Astrocyte of the cerebellum (primary cell): ENCODE data around the gene HBB.

Experiments
- DNase-seq: peaks from one replicate; pipeline ENCODE4 v3.0.0-alpha.2; 2011; ENCODE audit warnings: low read depth
- H3K4me3 ChIP-seq: 2 replicates; pipeline ENCODE4 v1.5.1; 2011; ENCODE audit warnings: mild to moderate bottlenecking, low read depth, low read length, moderate library complexity
- CTCF ChIP-seq: IDR thresholded peaks from 2 replicates; pipeline ENCODE4 v1.5.1; 2012; ENCODE audit warnings: low read length, low read depth, moderate library complexity, mild to moderate bottlenecking; ENCODE audit errors: missing control alignments
- in situ Hi-C: cut with HindIII; loops from 2 replicates; pipeline ENCODE4 v1.10.0; 2017; ENCODE audit warnings: low sequenced_read_pairs

The HBB gene

DNA sequence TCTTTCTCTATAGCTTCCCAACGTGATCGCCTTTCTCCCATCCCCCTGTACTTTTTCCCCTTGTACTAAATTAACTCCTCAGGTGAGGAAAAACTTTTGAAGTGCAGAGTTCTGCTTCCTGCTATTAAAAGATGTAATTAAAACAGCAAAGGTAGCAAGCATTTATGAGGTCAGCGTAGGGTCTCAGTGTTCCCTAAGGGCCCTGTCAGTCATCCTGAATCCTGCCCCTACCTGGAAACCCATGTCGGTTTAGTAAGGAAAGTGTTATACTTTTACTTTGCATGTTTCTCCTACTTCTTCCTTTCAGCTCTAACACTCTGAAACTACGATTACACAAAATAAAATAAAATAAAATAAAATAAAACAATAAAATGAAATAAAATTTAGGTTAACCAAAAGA is 1.3 kb upstream of the HBB start:
- TF ChIP-seq CTCF = no peak
- in situ Hi-C loops = no loop called here
- no peak for DNase-seq
- no peak overlapping the region for H3K4me3 ChIP-seq

GRCh38 chr11:5227681-5228080 is 810 bp upstream of the HBB start:
- TF ChIP-seq CTCF = no peak
- H3K4me3 ChIP-seq = no peak overlapping the region
- DNase-seq = no peak
- in situ Hi-C loops = no loop called here

DNA sequence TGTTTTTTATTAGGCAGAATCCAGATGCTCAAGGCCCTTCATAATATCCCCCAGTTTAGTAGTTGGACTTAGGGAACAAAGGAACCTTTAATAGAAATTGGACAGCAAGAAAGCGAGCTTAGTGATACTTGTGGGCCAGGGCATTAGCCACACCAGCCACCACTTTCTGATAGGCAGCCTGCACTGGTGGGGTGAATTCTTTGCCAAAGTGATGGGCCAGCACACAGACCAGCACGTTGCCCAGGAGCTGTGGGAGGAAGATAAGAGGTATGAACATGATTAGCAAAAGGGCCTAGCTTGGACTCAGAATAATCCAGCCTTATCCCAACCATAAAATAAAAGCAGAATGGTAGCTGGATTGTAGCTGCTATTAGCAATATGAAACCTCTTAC is 1.4 kb downstream of the HBB start:
- in situ Hi-C loops = no loop called here
- no peak overlapping the region for H3K4me3 ChIP-seq
- no peak for DNase-seq
- TF ChIP-seq CTCF = no peak

DNA sequence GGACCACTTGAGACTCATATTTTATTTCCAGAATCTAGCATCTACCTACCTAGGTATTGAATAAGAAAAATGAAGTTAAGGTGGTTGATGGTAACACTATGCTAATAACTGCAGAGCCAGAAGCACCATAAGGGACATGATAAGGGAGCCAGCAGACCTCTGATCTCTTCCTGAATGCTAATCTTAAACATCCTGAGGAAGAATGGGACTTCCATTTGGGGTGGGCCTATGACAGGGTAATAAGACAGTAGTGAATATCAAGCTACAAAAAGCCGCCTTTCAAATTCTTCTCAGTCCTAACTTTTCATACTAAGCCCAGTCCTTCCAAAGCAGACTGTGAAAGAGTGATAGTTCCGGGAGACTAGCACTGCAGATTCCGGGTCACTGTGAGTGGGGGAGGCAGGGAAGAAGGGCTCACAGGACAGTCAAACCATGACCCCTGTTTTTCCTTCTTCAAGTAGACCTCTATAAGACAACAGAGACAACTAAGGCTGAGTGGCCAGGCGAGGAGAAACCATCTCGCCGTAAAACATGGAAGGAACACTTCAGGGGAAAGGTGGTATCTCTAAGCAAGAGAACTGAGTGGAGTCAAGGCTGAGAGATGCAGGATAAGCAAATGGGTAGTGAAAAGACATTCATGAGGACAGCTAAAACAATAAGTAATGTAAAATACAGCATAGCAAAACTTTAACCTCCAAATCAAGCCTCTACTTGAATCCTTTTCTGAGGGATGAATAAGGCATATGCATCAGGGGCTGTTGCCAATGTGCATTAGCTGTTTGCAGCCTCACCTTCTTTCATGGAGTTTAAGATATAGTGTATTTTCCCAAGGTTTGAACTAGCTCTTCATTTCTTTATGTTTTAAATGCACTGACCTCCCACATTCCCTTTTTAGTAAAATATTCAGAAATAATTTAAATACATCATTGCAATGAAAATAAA is 2.1 kb downstream of the HBB start:
- H3K4me3 ChIP-seq = no peak overlapping the region
- no peak for TF ChIP-seq CTCF
- in situ Hi-C loops = no loop called here
- DNase-seq = no peak

GRCh38 chr11:5223686-5224085 is 3.2 kb downstream of the HBB start:
- H3K4me3 ChIP-seq = no peak overlapping the region
- DNase-seq = no peak
- no peak for TF ChIP-seq CTCF
- in situ Hi-C loops = no loop called here

DNA sequence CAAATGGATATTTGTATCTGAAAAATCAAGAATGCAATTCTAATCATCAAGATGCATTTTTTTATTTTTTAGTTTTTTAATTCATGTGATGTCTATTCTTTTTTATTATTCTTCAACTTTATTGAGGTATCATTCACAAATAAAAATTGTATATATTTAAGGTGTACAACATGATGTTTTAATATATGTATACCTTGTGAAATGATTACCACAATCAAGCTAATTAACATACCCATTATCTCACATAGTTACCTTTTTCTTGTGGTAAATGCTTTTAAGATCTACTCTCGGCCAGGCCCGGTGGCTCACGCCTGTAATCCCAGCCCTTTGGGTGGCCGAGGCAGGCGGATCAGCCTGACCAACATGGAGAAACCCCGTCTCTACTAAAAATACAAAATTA is 3.7 kb downstream of the HBB start:
- H3K4me3 ChIP-seq = no peak overlapping the region
- no peak for TF ChIP-seq CTCF
- in situ Hi-C loops = no loop called here
- no peak for DNase-seq
